IMR-90 (cell line): ENCODE data around the gene CCM2.
"Not testable (repeated sequence)": the region's sequence is repeated elsewhere in the genome, so short reads cannot be mapped to it uniquely, and the experiment has no call there.

Experiments used
- POLR2A ChIP-seq: IDR thresholded peaks from 2 replicates; pipeline ENCODE4 v1.6.1; 2012; ENCODE audit warnings: mild to moderate bottlenecking, low read depth, low read length
- RAD21 ChIP-seq: IDR thresholded peaks from 2 replicates; pipeline ENCODE4 v1.6.1; 2012; ENCODE audit warnings: low read length, improper control_type of control experiment

GRCh38 chr7:45025473-45025872, 25.5 kb downstream of the CCM2 start:
- TF ChIP-seq POLR2A, RAD21: not testable (repeated sequence)
